Measurements from ENCODE around the gene SGMS2. TPM values are rescaled to one million over a fixed set of nuclear protein-coding genes. Genes with fewer than 3 reads are reported as not detected.

Gene SGMS2
- total and polyA plus RNA-seq, 9 of the 15 experiments (the other 6 are each of a cell fraction or from before 2014, with no cell fraction given): 0.07 to 0.25 (median 0.11) TPM; not detected in 5

GRCh38 chr4:107778784-107779530, 45.8 kb upstream of the SGMS2 start:
- no TSS peak for BruUV-seq (replicated peaks)
- DNase-seq (ENCODE audit: extremely low read depth in 1 of 4, low spot score in 3 of 4) (no peak), ATAC-seq (no peak), FAIRE-seq (no peak)
- Histone ChIP-seq H3K27ac (ENCODE audit: extremely low read depth, low read depth, low read length) (no peak overlapping the region), H3K27me3 (ENCODE audit: control insufficient read depth in 2 of 2, insufficient read depth in 2 of 2, low read length in 2 of 2) (no peaks in the 10 kb centered on the region), H3K79me2 (ENCODE audit: control insufficient read depth, insufficient read depth, low read length) (no peaks in the 10 kb centered on the region), H3K9me1 (ENCODE audit: control insufficient read depth, insufficient read depth, low read length) (no peaks in the 10 kb centered on the region), H3K9me3 (replicated peaks; ENCODE audit: control insufficient read depth, insufficient read depth, low read depth, low read length) (no peaks in the 10 kb centered on the region), H3K9ac (ENCODE audit: insufficient read depth in 1 of 2, low read depth in 2 of 2, low read length in 2 of 2) (no peak overlapping the region), H3K4me1 (replicated peaks in 1 of 2; ENCODE audit: control insufficient read depth in 2 of 2, insufficient read depth in 2 of 2, low read length in 2 of 2) (no peaks in the 10 kb centered on the region), H3K4me3 (no peak overlapping the region), H3K4me2 (ENCODE audit: insufficient read depth, low read length) (no peak overlapping the region), H4K20me1 (replicated peaks; ENCODE audit: control insufficient read depth, insufficient read depth, low read length) (no peaks in the 10 kb centered on the region), H3K36me3 (ENCODE audit: control insufficient read depth, insufficient read depth, low read length) (no peaks in the 10 kb centered on the region), H2AFZ (ENCODE audit: low read depth, low read length) (no peak overlapping the region)
- in situ Hi-C loops (cut with MboI): no loop called here
- ChIA-PET CTCF (ENCODE audit: low intra/inter-chr PET ratio) (no interaction called here), POLR2A (interaction anchor here (0.8 to 1.0 kb wide), 2 partner anchors 59 to 516 kb away, joined by 4 read pairs; partner anchors contain the start of gene PAPSS1)
- intact Hi-C loops (cut with micrococcal nuclease): no loop called here
- WGBS (ENCODE audit: insufficient coverage, low coverage, missing lambda C conversion rate): 0% methylated on average over 2 of the region's 2 CpGs
- no peak for TF ChIP-seq BRD9 (IDR thresholded peaks at IDR 0.05; ENCODE audit: low read depth, partially characterized antibody)
- no peak for TF ChIP-seq HNRNPLL (IDR thresholded peaks at IDR 0.05; ENCODE audit: low read depth, low read length, poor library complexity, severe bottlenecking)
- no peak for TF ChIP-seq ZBTB33 (CRISPR knock-in tag; IDR thresholded peaks at IDR 0.05)
- no peak for TF ChIP-seq RBM34 (IDR thresholded peaks at IDR 0.05; ENCODE audit: borderline replicate concordance, insufficient read depth, low read length)
- no peak for TF ChIP-seq ZNF165 (CRISPR knock-in tag; IDR thresholded peaks at IDR 0.05; ENCODE audit: borderline replicate concordance)
- no peak for TF ChIP-seq SP2 (IDR thresholded peaks at IDR 0.05; ENCODE audit: extremely low read depth, low read depth, low read length, poor library complexity, severe bottlenecking)
- TF ChIP-seq THRAP3 (IDR thresholded peaks at IDR 0.05; ENCODE audit: borderline replicate concordance): no peak
- TF ChIP-seq ZBTB40 (IDR thresholded peaks at IDR 0.05): no peak
- TF ChIP-seq ZBTB40 (CRISPR knock-in tag; IDR thresholded peaks at IDR 0.05): no peak
